ENCODE measurements around the gene DNAH14.

- TF ChIP-seq CTCF (IDR thresholded peaks at IDR 0.05), result peak; percentile 22
- TF ChIP-seq EZH2 (IDR thresholded peaks at IDR 0.05; ENCODE audit: borderline replicate concordance, insufficient read depth, low read depth, low read length, poor library complexity, severe bottlenecking), result no peak
These were observed 512.0 kb downstream of the DNAH14 start for GRCh38 chr1:225441314-225442122.

Measured in B cell (primary cell).